NOMO-1 treated with dmso at 0.1 percent for 144 hours (cell line): ENCODE data around the gene CENPB.
"Not testable (repeated sequence)": the region's sequence is repeated elsewhere in the genome, so short reads cannot be mapped to it uniquely, and the experiment has no call there.

Experiments used
- DNase-seq: peaks from one replicate; lab custom pipeline; 2025; ENCODE audit not compliant: unreplicated experiment; lab: John Stamatoyannopoulos, UW

Gene CENPB

GRCh38 chr20:3794168-3794567, 7.6 kb upstream of the CENPB start:
- not testable (repeated sequence) for DNase-seq

GRCh38 chr20:3789201-3789600, 2.7 kb upstream of the CENPB start:
- not testable (repeated sequence) for DNase-seq

GRCh38 chr20:3788685-3789155, 2.2 kb upstream of the CENPB start:
- no peak for DNase-seq

- no peak for DNase-seq
These were observed 929 bp upstream of the CENPB start for GRCh38 chr20:3787324-3788014.

- DNase-seq, result no peak
These were observed 435 bp downstream of the CENPB start for GRCh38 chr20:3786126-3786484.

- DNase-seq, result no peak
These were observed 1.1 kb downstream of the CENPB start for GRCh38 chr20:3785240-3786125.

GRCh38 chr20:3784863-3785239, 1.7 kb downstream of the CENPB start:
- DNase-seq, result no peak

GRCh38 chr20:3784216-3784853, 2.2 kb downstream of the CENPB start:
- no peak for DNase-seq

- no peak for DNase-seq
These were observed 2.9 kb downstream of the CENPB start for GRCh38 chr20:3783511-3784195.

GRCh38 chr20:3783068-3783489, 3.5 kb downstream of the CENPB start:
- DNase-seq, result no peak

- no peak for DNase-seq
These were observed 3.9 kb downstream of the CENPB start for GRCh38 chr20:3782597-3782996.

GRCh38 chr20:3781153-3781910, 5.2 kb downstream of the CENPB start, which contains the start of gene SPEF1:
SPEF1 (minus strand) TSS chr20:3781448; CDS start chr20:3781287, 161 bp downstream.
- DNase-seq, result peak; percentile 88

GRCh38 chr20:3778976-3779375, 7.6 kb downstream of the CENPB start:
- no peak for DNase-seq

- no peak for DNase-seq
These were observed 8.6 kb downstream of the CENPB start for GRCh38 chr20:3777716-3778629.

GRCh38 chr20:3777381-3777715, 9.2 kb downstream of the CENPB start:
- DNase-seq, result no peak

- no peak for DNase-seq
These were observed 11.0 kb downstream of the CENPB start for GRCh38 chr20:3775457-3776108.

GRCh38 chr20:3771552-3772058, 14.9 kb downstream of the CENPB start:
- no peak for DNase-seq

- DNase-seq, result peak; percentile 73
These were observed 18.0 kb downstream of the CENPB start for GRCh38 chr20:3768342-3769130.
